IMR-90 (cell line): ENCODE measurements around the gene PHF8. TPM values are rescaled to one million over a fixed set of nuclear protein-coding genes. Genes with fewer than 3 reads are reported as not detected.

Experiments used
- ATAC-seq: fragments of 200-7000 bp; cut with Tn5 transposase; 2 replicates; pipeline ENCODE4 v1.9.1; 2020; ENCODE audit warnings: low read depth, mild to moderate bottlenecking, moderate library complexity
- BruUV-seq: library from RNA; stranded (reverse); fragments of 400-500 nt; replicated peaks from 2 replicates; lab custom pipeline; 2021; lab: Mats Ljungman, UMichigan
- CTCF ChIA-PET: fragments of 300-600 bp; formaldehyde crosslinking; extraction: SDS; loops from one replicate; lab custom pipeline; 2021; ENCODE audit warnings: antibody characterized with exemption; lab: Yijun Ruan, JAX
- POLR2A ChIA-PET: fragments of 300-600 bp; sonication (Branson Sonifier 250); formaldehyde crosslinking; loops from one replicate; lab custom pipeline; 2022; ENCODE audit warnings: antibody characterized with exemption; ENCODE audit not compliant: unreplicated experiment; lab: Charles Lee
- DNase-seq: peaks from one replicate; pipeline ENCODE4 v3.0.0; 2013
- H2AFZ ChIP-seq: replicated peaks from 2 replicates; pipeline ENCODE3; 2013; ENCODE audit warnings: low read length, mild to moderate bottlenecking; ENCODE audit not compliant: poor library complexity
- H2AK5ac ChIP-seq: 2 replicates; pipeline ENCODE4 v1.6.1; 2013; ENCODE audit warnings: low read depth, low read length, inconsistent platforms
- H2AK9ac ChIP-seq: replicated peaks from 2 replicates; pipeline ENCODE3; 2013; ENCODE audit warnings: mild to moderate bottlenecking, low read depth, low read length, moderate library complexity; ENCODE audit not compliant: poor library complexity
- H2BK120ac ChIP-seq: 2 replicates; pipeline ENCODE4 v1.6.1; 2013; ENCODE audit warnings: low read depth, low read length, inconsistent platforms
- H2BK15ac ChIP-seq: 3 replicates; pipeline ENCODE4 v1.6.1; 2013; ENCODE audit warnings: low read depth, low read length, inconsistent platforms
- H2BK20ac ChIP-seq: 2 replicates; pipeline ENCODE4 v1.6.1; 2013; ENCODE audit warnings: low read depth, mild to moderate bottlenecking, inconsistent platforms, low read length, moderate library complexity
- H2BK5ac ChIP-seq: 2 replicates; pipeline ENCODE4 v1.6.1; 2013; ENCODE audit warnings: mild to moderate bottlenecking, low read depth, low read length, inconsistent platforms; ENCODE audit not compliant: poor library complexity, severe bottlenecking
- H3K14ac ChIP-seq: replicated peaks from 2 replicates; pipeline ENCODE4 v1.6.1; 2013; ENCODE audit warnings: low read depth, low read length, inconsistent platforms
- H3K18ac ChIP-seq: 2 replicates; pipeline ENCODE4 v1.6.1; 2013; ENCODE audit warnings: low read depth, low read length, control low read depth
- H3K23ac ChIP-seq: 2 replicates; pipeline ENCODE4 v1.6.1; 2013; ENCODE audit warnings: low read depth, low read length, inconsistent platforms
- H3K27ac ChIP-seq: 2 replicates; pipeline ENCODE4 v1.5.1; 2013; ENCODE audit warnings: mild to moderate bottlenecking, control low read depth, low read length; ENCODE audit not compliant: insufficient read depth
- H3K27me3 ChIP-seq: 2 replicates; pipeline ENCODE4 v1.6.1; 2013; ENCODE audit warnings: low read length; ENCODE audit not compliant: control insufficient read depth, insufficient read depth
- H3K36me3 ChIP-seq: 2 replicates; pipeline ENCODE4 v1.6.1; 2013; ENCODE audit warnings: low read length, mixed read lengths; ENCODE audit not compliant: control insufficient read depth, insufficient read depth
- H3K4ac ChIP-seq: 2 replicates; pipeline ENCODE4 v1.6.1; 2013; ENCODE audit warnings: low read depth, low read length, inconsistent platforms
- H3K4me1 ChIP-seq: 2 replicates; pipeline ENCODE4 v1.6.1; 2013; ENCODE audit warnings: low read length, mixed read lengths; ENCODE audit not compliant: control insufficient read depth, insufficient read depth
- H3K4me2 ChIP-seq: 2 replicates; pipeline ENCODE4 v1.6.1; 2013; ENCODE audit warnings: low read depth, mild to moderate bottlenecking, control low read depth, low read length, moderate library complexity
- H3K4me3 ChIP-seq: 2 replicates; pipeline ENCODE4 v1.5.1; 2013; ENCODE audit warnings: low read depth, mild to moderate bottlenecking, control low read depth, low read length, moderate library complexity; ENCODE audit not compliant: insufficient read depth
- H3K56ac ChIP-seq: 2 replicates; pipeline ENCODE4 v1.6.1; 2013; ENCODE audit warnings: low read length, inconsistent platforms; ENCODE audit not compliant: insufficient read depth; ENCODE audit errors: extremely low read depth
- H3K79me1 ChIP-seq, 2 experiments: 2 replicates each; pipeline ENCODE4 v1.6.1; 2013; ENCODE audit warnings: low read length in 2 of 2, inconsistent platforms in 1 of 2, low read depth in 1 of 2
- H3K9ac ChIP-seq: 2 replicates; pipeline ENCODE4 v1.6.1; 2013; ENCODE audit warnings: low read depth, low read length, control low read depth
- H3K9me1 ChIP-seq: 2 replicates; pipeline ENCODE4 v1.6.1; 2013; ENCODE audit warnings: low read length, inconsistent platforms; ENCODE audit not compliant: insufficient read depth
- H3K9me3 ChIP-seq: 2 replicates; pipeline ENCODE4 v1.6.1; 2013; ENCODE audit warnings: low read length; ENCODE audit not compliant: control insufficient read depth, insufficient read depth
- H4K20me1 ChIP-seq: 2 replicates; pipeline ENCODE4 v1.6.1; 2013; ENCODE audit warnings: low read length, inconsistent platforms; ENCODE audit not compliant: insufficient read depth
- H4K5ac ChIP-seq: 2 replicates; pipeline ENCODE4 v1.6.1; 2013; ENCODE audit warnings: mild to moderate bottlenecking, low read depth, low read length, control low read depth
- H4K8ac ChIP-seq, 2 experiments: 2 replicates each; pipeline ENCODE4 v1.6.1; 2013; ENCODE audit warnings: low read depth in 2 of 2, low read length in 2 of 2, control low read depth in 1 of 2, inconsistent platforms in 1 of 2
- H4K91ac ChIP-seq: 2 replicates; pipeline ENCODE4 v1.6.1; 2013; ENCODE audit warnings: low read depth, low read length, inconsistent platforms; ENCODE audit not compliant: insufficient read depth
- MAFK ChIP-seq: IDR thresholded peaks from 2 replicates; pipeline ENCODE4 v1.6.1; 2012; ENCODE audit warnings: low read depth, low read length, improper control_type of control experiment
- MXI1 ChIP-seq: IDR thresholded peaks from 2 replicates; pipeline ENCODE4 v1.6.1; 2012; ENCODE audit warnings: low read depth, mild to moderate bottlenecking, low read length, moderate library complexity, borderline replicate concordance
- WGBS, 2 experiments: methylation state at CpG; one replicate each; pipeline versions ENCODE4 v1.1.5 to v1.1.7; 2013; ENCODE audit warnings: missing lambda C conversion rate in 2 of 2; ENCODE audit not compliant: insufficient read length in 1 of 2; ENCODE audit errors: extremely low coverage in 2 of 2; 5-methylcytosine and 5-hydroxymethylcytosine counted together
- dilution Hi-C: fragments of 300-500 bp; cut with HindIII; formaldehyde crosslinking; loops from one replicate; pipeline ENCODE4 v1.14.3; 2018; ENCODE audit warnings: low sequenced_read_pairs; ENCODE audit not compliant: unreplicated experiment
- in situ Hi-C: fragments of 300-500 bp; cut with MboI; formaldehyde crosslinking; loops from 3 replicates; pipeline ENCODE4 v1.14.3; 2019; ENCODE audit warnings: low sequenced_read_pairs, inconsistent platforms, mixed read lengths
- intact Hi-C: fragments of 100-400 bp; cut with micrococcal nuclease; formaldehyde crosslinking; loops from 2 replicates; pipeline ENCODE4 v1.10.0; 2022
- polyA plus RNA-seq, 3 experiments: library from polyadenylated mRNA; depleted of rRNA; stranded (reverse); fragments of >200 nt; gene quantifications; 2 replicates each; pipeline ENCODE4 v1.2.3, GENCODE V29; 2012; ENCODE audit warnings: low replicate concordance in 1 of 3
- total RNA-seq: library from RNA; depleted of rRNA; stranded (reverse); fragments of >200 nt; gene quantifications from 2 replicates; pipeline ENCODE4 v1.2.3, GENCODE V29; 2012

The PHF8 gene
- total and polyA plus RNA-seq, 2 of the 4 experiments (the other 2 are of a cell fraction): 12.8 to 15.2 TPM

DNA sequence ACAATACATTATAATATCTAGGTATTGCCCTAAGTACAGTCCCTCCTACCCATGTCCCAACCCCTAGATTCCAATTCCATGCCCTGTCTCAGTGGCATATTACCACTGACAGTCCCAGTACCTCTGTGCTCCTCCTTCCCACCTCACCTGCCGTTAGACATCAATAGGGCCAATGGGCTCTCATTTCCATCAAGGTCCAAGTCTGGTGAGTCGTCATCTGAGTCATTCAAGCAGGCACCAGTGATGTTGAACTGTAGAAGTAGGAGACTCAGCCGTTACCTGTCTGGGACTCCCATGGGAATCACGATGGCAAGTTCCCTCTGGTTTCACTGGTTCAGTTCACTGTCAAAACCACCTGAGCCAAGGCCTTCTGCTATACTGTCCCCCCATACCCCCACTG lies 51.7 kb downstream of the PHF8 start:
- intact Hi-C loops: no loop called here
- Histone ChIP-seq H3K18ac (no peak overlapping the region), H3K23ac (no peak overlapping the region), H2BK20ac (no peak overlapping the region), H3K4me1 (no peaks in the 10 kb centered on the region), H3K4me2 (no peak overlapping the region), H2BK15ac (no peak overlapping the region), H4K5ac (no peak overlapping the region), H3K36me3 (peaks cover 17% of the 10 kb centered on the region), H3K9me3 (no peaks in the 10 kb centered on the region), H3K56ac (no peak overlapping the region), H3K4ac (no peak overlapping the region), H4K20me1 (no peaks in the 10 kb centered on the region), H2AK9ac (no peak overlapping the region), H3K27ac (no peak overlapping the region), H3K4me3 (no peak overlapping the region), H3K9ac (no peak overlapping the region), H2AK5ac (no peak overlapping the region), H3K79me1 (no peaks in the 10 kb centered on the region), H3K14ac (no peak overlapping the region), H3K27me3 (no peaks in the 10 kb centered on the region), H3K9me1 (no peaks in the 10 kb centered on the region), H2BK120ac (no peak overlapping the region), H2AFZ (no peak overlapping the region), H2BK5ac (no peak overlapping the region), H4K8ac (no peak overlapping the region), H4K91ac (no peak overlapping the region)
- in situ Hi-C loops: no loop called here
- POLR2A ChIA-PET: no interaction called here
- BruUV-seq: no TSS peak
- dilution Hi-C loops: no loop called here
- no peak for TF ChIP-seq MXI1
- TF ChIP-seq MAFK: no peak
- CTCF ChIA-PET: no interaction called here
- ATAC-seq (no peak), DNase-seq (no peak)
- WGBS, 2 experiments: no CpG with 5 or more reads among the region's 4 CpGs
